ENCODE measurements around the gene FLYWCH2. TPM values are rescaled to one million over a fixed set of nuclear protein-coding genes. Genes with fewer than 3 reads are reported as not detected.

Gene FLYWCH2
- total RNA-seq, 1 experiment from 2014 or later, result 33.7 TPM

GRCh38 chr16:2859686-2860265, 23.2 kb upstream of the FLYWCH2 start:
- H3K9me3 ChIP-seq (ENCODE audit: control insufficient read depth in 1 of 2, insufficient read depth in 1 of 2, low read depth in 1 of 2, low read length in 2 of 2), result no peaks in the 10 kb centered on the region
- ATAC-seq, result no peak
- DNase-seq (ENCODE audit: low read depth, low spot score), result no peak
- intact Hi-C loops (cut with micrococcal nuclease), result no loop called here
- BruUV-seq (replicated peaks), result no TSS peak
- H3K27ac ChIP-seq (ENCODE audit: low read depth, low read length), result no peak overlapping the region
- no peaks in the 10 kb centered on the region; the same call in 1 of the 2 replicates for H3K79me2 ChIP-seq (ENCODE audit: insufficient read depth, low read length)
- H3K4me3 ChIP-seq (replicated peaks in 1 of 2; ENCODE audit: low read depth in 1 of 2, low read length in 2 of 2), result no peak overlapping the region
- TF ChIP-seq CTCF (IDR thresholded peaks at IDR 0.05 in 2 of 3, conservative IDR thresholded peaks at IDR 0.05 in 1 of 3; ENCODE audit: borderline replicate concordance in 1 of 3, insufficient read depth in 1 of 3, low read depth in 2 of 3, low read length in 2 of 3) (no peak), EZH2 (IDR thresholded peaks at IDR 0.05) (no peak), SRF (IDR thresholded peaks at IDR 0.05; ENCODE audit: low read depth) (no peak), CBX3 (IDR thresholded peaks at IDR 0.05; ENCODE audit: low read depth) (no peak), YY1 (IDR thresholded peaks at IDR 0.05; ENCODE audit: extremely low read depth, insufficient replicate concordance, low read depth, low read length) (no peak), JUND (IDR thresholded peaks at IDR 0.05) (no peak), FOSL1 (IDR thresholded peaks at IDR 0.05; ENCODE audit: low read depth) (no peak), EGR1 (IDR thresholded peaks at IDR 0.05; ENCODE audit: low read depth) (no peak), ZNF274 (IDR thresholded peaks at IDR 0.05; ENCODE audit: low read depth, low read length) (no peak), ZFX (IDR thresholded peaks at IDR 0.05) (no peak)
- TF ChIP-seq, protein P1, sequence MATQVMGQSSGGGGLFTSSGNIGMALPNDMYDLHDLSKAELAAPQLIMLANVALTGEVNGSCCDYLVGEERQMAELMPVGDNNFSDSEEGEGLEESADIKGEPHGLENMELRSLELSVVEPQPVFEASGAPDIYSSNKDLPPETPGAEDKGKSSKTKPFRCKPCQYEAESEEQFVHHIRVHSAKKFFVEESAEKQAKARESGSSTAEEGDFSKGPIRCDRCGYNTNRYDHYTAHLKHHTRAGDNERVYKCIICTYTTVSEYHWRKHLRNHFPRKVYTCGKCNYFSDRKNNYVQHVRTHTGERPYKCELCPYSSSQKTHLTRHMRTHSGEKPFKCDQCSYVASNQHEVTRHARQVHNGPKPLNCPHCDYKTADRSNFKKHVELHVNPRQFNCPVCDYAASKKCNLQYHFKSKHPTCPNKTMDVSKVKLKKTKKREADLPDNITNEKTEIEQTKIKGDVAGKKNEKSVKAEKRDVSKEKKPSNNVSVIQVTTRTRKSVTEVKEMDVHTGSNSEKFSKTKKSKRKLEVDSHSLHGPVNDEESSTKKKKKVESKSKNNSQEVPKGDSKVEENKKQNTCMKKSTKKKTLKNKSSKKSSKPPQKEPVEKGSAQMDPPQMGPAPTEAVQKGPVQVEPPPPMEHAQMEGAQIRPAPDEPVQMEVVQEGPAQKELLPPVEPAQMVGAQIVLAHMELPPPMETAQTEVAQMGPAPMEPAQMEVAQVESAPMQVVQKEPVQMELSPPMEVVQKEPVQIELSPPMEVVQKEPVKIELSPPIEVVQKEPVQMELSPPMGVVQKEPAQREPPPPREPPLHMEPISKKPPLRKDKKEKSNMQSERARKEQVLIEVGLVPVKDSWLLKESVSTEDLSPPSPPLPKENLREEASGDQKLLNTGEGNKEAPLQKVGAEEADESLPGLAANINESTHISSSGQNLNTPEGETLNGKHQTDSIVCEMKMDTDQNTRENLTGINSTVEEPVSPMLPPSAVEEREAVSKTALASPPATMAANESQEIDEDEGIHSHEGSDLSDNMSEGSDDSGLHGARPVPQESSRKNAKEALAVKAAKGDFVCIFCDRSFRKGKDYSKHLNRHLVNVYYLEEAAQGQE (IDR thresholded peaks at IDR 0.05; ENCODE audit: low read depth), result no peak
- TF ChIP-seq, protein P2, sequence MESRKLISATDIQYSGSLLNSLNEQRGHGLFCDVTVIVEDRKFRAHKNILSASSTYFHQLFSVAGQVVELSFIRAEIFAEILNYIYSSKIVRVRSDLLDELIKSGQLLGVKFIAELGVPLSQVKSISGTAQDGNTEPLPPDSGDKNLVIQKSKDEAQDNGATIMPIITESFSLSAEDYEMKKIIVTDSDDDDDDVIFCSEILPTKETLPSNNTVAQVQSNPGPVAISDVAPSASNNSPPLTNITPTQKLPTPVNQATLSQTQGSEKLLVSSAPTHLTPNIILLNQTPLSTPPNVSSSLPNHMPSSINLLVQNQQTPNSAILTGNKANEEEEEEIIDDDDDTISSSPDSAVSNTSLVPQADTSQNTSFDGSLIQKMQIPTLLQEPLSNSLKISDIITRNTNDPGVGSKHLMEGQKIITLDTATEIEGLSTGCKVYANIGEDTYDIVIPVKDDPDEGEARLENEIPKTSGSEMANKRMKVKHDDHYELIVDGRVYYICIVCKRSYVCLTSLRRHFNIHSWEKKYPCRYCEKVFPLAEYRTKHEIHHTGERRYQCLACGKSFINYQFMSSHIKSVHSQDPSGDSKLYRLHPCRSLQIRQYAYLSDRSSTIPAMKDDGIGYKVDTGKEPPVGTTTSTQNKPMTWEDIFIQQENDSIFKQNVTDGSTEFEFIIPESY (IDR thresholded peaks at IDR 0.05; ENCODE audit: extremely low read depth, insufficient replicate concordance, low read length), result no peak
- TF ChIP-seq, protein P3, sequence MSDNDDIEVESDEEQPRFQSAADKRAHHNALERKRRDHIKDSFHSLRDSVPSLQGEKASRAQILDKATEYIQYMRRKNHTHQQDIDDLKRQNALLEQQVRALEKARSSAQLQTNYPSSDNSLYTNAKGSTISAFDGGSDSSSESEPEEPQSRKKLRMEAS (IDR thresholded peaks at IDR 0.05), result no peak
- H3K9me2 ChIP-seq (ENCODE audit: insufficient read depth), result no peaks in the 10 kb centered on the region
- peaks cover 18 to 52% of the 10 kb centered on the region in 2 experiments for H3K4me1 ChIP-seq (ENCODE audit: control insufficient read depth in 1 of 2, insufficient read depth in 2 of 2, low read length in 2 of 2)
- POLR2A ChIA-PET, result no interaction called here
- no peaks in the 10 kb centered on the region for H4K20me1 ChIP-seq (ENCODE audit: insufficient read depth)
- H3K9ac ChIP-seq (ENCODE audit: low read length), result no peak overlapping the region
- no peak overlapping the region for H2AFZ ChIP-seq (ENCODE audit: low read depth, low read length, poor library complexity, severe bottlenecking)
- peak overlapping the region; percentile 32; the same call in 1 of the 2 replicates for H3K4me2 ChIP-seq (ENCODE audit: low read length)
- CTCF ChIA-PET, result interaction anchor here (1.3 kb wide), 1 partner anchor 67 kb away, joined by 3 read pairs; no protein-coding TSS in a partner anchor
- H3K36me3 ChIP-seq (ENCODE audit: control insufficient read depth in 1 of 2, insufficient read depth in 2 of 2, low read length in 2 of 2), result no peaks in the 10 kb centered on the region; a peak in 1 of 4 replicates
- RAD21 ChIA-PET (ENCODE audit: low non-redundant PET in 1 of 2, low total read pairs in 2 of 2, uncharacterized antibody in 2 of 2, unreplicated experiment in 2 of 2), result no interaction called here
- no peaks in the 10 kb centered on the region for H3K27me3 ChIP-seq (ENCODE audit: insufficient read depth, low read length)
